GM18511 (cell line): ENCODE data around the gene GCNT4.

Experiments
- ATAC-seq: cut with Tn5 transposase; IDR thresholded peaks from one replicate; pipeline ENCODE4 v1.9.1; 2021; ENCODE audit warnings: mild to moderate bottlenecking, moderate library complexity; ENCODE audit not compliant: unreplicated experiment

The GCNT4 gene

DNA sequence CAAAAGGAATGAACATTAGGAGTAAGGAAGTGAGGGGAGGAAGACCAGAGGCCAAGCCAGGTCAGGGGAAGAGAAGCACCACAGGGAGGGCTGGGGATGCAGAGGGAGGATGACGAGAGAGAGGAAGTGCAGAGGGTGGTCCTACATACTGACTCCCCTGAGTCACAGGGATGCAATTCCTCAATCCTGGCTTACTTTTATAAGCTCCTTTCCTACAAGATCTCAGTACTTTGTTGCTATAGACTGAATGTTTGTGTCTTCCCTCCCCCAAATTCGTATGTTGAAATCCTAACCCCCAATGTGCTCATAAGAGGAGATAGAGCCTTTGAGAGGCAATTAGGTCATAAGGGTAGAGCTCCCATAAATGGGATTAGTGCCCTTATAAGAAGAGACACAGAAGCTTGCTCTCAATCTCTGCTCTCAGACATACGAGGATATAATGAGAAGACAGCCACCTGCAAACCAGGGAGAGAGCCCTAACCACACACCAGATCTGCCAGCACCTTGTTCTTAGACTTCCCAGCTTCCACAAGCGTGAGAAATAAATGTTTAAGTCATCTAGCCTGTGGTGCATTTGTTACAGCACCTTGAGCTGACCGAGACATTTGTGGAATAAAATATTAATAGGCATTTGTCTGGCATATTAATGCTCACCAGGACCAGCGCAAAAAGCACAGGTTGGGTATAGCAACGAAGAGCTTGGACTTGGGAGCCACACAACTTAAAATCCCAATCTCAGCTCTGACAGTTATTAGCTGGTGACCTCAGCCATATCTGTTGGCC lies 33.4 kb downstream of the GCNT4 start:
- no peak for ATAC-seq

DNA sequence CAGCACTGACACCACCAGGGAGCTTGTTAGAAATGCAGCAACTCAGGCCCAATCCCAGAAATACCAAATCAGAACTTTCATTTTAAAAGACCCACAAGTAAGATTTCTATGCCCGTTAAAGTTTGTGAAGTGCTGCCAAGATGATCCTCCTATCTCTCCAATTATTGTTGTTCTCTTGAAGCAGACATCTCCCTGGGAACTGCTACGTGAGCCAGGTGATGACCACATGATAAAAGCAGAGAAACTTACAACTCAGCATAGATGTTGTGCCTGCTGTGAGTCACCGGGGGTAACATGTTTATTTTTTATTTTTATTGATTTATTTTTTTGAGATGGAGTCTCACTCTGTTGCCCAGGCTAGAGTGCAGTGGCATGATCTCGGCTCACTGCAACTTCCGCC lies 34.4 kb downstream of the GCNT4 start:
- ATAC-seq: no peak

DNA sequence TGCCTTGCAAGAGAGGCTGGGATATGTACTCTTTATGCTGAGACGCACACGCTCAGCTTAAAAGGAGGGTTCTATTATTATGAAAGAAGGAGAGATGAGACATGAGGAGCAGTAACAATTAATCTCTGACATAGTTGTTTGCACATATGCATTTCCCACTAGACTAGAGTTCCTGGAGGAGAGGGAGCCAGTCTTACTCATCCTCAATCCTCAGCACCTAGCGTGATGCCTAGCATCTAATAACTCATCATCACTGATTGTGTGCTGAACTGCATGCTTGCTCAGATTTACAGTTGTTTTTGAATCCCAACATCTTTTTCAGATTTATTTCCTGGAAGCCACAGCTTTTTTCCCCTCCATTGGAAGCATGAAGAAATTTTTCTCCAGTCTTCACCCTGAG lies 35.5 kb downstream of the GCNT4 start:
- no peak for ATAC-seq

DNA sequence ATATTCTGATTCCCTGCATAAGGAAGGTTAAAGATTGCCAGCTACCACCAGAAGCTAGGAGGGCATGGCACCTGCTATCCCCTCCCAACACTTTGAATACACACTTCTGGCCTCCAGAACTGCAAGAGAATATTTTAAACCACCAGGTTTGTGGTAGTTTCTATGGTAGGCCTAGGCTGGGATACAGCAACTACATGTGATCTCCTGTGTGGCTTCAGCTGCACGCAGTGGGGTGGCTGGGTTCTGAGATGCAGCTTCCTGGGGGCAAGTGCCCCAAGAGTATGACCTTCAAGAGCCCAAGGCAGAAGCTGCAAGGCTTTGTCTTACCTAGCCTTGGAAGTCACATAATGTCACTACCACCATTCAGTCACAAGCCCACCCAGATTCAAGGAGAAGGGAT lies 39.6 kb downstream of the GCNT4 start:
- ATAC-seq: no peak

DNA sequence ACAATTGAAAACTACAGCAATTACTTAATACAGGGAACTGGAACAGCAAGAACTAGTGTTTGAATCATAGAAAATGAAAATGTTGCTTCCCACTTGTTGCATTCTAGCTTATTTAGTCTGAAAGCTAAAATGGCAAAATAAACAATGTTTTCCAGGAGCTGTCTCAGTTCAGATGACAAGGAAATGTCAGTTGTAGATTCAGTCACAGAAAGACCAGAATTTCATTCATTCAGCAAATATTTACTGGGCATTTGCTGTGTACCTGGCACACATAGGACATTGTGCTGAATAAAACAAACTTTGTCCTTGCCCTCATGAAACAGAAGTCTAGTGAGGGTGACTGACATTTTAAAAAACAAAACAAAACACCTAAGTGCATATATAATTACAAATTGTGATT lies 41.5 kb downstream of the GCNT4 start:
- no peak for ATAC-seq

DNA sequence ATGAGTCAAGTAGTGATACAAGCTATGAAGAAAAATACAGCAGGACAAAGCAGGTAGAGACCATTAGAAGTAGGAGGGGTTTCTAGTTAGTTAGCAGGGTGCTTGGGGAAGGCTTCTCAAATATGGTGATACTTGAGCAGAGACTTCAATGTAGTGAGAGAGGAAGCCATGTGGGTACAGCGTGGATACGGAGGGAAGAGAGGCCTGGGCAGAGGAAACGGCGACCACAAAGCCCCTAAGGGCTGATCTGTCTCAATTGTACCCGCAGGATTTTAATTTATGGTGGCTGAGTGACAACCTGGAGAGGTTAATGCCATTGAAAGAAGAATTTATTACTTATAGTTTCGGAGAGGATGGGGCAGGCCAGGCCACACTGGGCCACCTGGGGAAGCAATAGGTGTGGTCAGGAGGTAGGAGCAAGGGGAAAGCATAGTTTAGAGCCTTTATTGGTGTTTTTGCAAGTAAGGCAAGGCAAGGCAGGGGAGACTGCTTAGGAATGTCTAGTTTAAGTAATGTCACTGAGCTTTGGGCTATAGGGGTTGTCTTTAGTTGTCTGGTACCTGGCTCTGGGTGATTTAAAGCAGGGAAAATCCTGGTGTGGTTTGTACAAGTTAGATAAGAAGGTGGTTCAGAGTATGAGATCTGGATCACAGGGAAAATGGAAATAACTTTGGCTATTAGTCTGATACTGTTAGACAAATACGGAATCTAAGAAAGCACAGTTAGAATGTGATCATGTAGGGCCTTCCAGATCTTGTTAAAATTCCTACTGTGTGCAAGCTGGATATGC lies 42.6 kb downstream of the GCNT4 start:
- ATAC-seq: no peak

DNA sequence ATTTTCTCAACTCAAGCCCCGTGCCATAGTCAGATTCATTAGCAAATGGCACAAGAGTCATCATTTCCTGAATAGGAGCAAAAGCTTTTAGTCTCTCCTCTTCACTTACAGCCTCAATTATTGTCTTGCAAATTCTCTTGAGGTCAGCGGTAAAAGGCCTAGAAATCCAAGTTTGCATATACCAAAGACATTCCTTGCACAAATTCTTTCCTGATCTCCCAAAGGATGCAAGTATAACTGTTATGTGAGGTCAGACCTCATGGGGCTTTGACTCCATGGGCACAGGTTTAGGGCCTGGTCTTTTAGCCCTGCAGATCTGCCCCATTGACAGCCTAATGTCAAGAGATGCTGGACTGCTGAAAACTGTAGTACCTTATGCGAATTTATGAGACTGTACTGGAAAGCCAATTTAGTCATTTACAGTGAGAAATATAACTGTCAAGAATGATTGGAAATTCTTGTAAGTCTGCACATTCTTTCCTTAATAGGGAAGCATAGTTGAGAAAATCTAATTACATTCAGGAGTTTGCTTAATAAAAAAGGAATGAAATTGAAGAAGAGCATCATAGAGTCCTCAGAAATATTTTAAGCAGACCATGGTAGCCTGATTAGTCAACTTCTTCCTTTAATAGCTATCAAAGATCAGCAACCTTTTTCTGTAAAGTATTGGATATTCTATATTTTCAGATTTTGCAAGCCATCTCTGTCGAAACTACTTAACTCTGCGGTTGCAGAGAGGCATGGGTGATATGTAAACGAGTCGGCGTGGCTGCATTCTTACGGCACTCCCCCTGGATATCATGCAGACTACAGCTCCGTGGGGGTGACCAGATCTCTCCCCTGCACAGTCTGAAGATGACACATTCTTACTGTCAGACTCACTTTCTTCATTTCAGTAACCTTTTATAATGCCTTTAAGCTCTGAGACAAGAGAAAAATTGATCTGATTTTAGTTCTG lies 45.2 kb downstream of the GCNT4 start:
- no peak for ATAC-seq

DNA sequence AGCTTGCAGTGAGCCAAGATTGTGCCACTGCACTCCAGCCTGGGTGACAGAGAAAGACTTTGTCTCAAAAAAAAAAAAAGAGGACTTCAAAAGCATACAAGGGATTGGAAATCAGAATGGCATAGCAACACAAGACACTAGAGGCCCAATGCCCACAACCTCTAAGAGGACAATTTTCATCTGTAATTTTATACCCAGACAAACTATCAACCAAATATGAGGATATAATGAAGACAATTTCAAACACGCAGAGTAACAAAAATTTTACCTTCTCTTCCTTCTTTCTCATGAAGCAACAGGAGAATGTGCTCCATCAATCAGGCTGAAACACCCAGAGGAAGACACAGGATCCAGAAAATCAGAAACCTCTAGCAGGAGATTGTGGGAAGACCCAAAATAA lies 46.8 kb downstream of the GCNT4 start:
- no peak for ATAC-seq
